Dermis microvascular lymphatic vessel endothelial cell (primary cell): ENCODE measurements around the gene NLGN2. TPM values are rescaled to one million over a fixed set of nuclear protein-coding genes. Genes with fewer than 3 reads are reported as not detected.
"Not testable (repeated sequence)": the region's sequence is repeated elsewhere in the genome, so short reads cannot be mapped to it uniquely, and the experiment has no call there.

Experiments used
- DNase-seq, 2 donors: peaks; one replicate each; pipeline versions ENCODE4 v3.0.0 to v3.0.0-alpha.2; 2010; ENCODE audit warnings: low read depth in 2 of 2
- total RNA-seq: library from RNA; depleted of rRNA; stranded (reverse); fragments of >200 nt; gene quantifications from 2 replicates; pipeline ENCODE4 v1.2.1, GENCODE V29; 2014

NLGN2 gene
- 1.4 and 3.0 TPM in 2 replicates for total RNA-seq

DNA sequence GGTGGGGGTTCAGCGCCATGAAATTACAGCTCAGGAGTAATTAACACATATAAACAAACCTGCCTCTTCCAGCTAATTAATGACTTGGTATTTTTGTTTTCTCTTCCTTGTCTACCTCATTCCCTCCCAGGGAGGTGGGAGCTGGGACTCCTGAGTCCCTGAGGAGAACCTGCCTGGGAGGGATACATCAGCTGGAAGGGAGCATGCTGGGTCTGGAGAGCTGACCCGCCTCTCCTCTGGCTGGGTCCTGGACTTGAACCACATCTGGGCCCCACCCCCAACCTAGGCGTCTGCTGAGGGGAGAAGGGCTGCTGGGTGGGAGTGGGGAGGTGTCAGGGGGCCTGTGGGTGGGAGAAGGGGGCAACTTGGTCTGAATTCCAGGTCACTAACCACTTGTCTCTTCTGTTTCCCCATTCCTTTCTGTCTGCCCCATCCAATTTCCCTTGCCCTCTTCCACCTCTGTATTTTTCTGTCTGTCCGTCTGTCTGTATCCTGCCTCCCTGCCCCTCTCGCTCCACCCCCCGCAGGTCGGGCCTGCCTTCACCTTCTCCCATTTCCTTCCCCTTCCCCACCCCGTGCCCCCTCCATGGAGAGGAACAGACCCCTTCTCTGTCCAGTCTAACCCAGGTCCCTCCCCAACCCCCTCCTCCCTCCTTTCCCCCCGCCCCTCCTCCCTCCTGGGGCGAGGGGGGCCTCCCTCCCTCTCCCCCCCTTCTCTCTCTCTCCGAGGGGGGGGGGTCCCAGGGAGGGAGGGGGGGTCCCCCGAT, at the start of gene NLGN2:
Gene NLGN2, plus strand, starts transcription at position 361 of the 767 bp plus-strand sequence. CDS start 411 bp downstream, outside the sequence.
- no peak for DNase-seq

DNA sequence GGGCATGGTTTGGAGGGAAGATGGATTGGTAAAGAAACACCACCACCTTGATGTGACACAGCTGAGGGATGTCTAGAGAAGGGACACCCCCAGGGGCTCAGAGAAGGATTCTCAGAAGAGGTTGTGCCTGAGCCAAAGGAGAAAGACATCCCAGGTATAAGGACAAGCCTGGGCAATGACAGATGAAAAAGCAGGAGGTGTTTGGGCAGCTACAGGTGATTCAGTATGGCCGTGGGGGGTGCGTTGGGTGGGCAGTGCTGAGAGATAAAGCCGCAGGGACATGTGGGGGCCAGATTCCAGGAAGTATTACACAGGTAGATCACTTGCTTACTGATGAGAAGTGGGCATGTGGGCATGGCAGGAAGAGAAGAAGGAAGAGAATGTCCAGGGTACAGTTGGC, 45.7 kb upstream of the NLGN2 start:
- no peak for DNase-seq

DNA sequence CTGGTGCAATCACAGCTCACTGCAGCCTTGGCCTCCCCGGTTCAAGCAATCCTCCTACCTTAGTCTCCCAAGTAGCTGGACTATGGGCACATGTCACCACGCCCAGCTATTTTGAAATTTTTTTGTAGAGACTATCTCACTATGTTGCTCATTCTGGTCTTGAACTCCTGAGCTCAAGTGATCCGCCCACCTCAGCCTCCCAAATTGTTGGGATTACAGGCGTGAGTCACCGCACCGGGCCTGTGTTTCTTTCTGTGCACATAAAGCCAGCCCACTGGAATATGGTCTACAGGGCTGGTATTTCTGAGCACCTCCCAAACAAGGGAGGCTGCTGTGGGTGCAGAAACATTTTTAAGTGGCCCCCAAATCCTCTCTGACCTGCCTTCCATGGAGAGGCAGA, 44.3 kb upstream of the NLGN2 start:
- DNase-seq, result no peak

DNA sequence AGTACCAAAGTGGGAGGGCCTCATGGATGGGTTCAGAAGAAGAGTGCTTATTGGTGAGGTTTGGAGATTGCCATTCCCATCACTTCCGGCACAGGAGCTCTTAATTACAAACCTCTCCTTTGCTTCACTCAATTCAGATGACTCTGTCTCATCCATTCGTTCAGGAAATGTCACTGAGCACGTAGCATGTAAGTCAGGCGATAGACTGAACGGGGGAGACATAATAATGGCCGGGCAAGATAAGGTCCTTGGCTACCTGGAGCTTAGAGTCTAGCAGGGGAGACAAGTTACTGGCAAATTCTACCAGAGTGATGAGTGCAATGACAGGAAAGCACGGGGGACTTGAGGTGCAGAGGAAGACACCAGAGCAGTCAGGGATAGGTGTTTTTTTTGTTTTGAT, 41.7 kb upstream of the NLGN2 start:
- DNase-seq, result not testable (repeated sequence)

DNA sequence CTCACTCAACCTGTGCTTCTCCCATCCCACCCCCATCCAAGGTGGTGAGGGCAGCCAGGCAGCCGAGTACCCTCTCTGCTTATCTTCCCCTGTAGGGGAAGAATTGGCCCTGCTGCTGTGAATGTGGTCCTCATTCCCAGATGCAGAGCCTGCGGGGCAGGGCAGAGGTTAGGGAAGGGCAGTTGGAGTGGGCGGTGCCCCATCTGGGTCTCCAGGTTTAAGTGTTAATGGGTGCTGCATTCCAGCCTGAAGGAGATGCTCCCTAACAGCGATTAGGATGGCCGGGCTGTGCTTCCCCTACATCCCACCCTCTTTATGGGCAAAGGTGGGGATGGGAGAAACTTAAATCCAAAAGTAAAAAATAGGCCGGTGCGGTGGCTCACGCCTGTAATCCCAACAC, 40.6 kb upstream of the NLGN2 start:
- DNase-seq, result no peak

DNA sequence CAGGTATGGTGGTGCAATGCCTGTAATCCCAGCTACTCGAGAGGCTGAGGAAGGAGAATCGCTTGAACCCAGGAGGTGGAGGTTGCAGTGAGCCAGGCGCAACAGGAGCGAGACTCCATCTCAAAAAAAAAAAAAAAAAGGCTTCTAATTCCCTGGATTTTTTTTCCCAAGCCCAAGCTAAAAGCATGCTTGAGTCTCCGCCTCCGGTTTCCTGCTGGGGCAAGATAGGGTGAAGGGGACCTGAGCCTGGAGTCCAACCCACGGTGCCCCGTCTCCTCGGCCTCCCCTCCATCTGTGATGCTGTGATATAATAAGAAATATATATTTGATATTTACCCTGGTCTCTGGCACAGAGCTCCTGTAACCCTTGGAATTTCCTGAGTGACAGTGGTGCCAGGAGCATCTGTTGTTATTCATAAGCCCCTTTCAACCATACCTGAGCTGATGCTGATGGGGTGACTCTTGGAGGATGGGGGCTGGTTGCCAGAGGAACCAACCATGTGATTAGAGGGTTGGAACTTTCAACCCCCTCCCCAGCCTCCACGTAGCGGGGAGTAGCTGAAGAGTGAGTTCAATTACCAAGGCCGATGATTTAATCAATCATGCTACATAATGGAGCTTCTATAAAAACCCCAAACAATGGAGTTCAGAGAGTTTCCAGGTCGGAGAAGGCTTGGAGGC, 39.6 kb upstream of the NLGN2 start:
- no peak for DNase-seq

DNA sequence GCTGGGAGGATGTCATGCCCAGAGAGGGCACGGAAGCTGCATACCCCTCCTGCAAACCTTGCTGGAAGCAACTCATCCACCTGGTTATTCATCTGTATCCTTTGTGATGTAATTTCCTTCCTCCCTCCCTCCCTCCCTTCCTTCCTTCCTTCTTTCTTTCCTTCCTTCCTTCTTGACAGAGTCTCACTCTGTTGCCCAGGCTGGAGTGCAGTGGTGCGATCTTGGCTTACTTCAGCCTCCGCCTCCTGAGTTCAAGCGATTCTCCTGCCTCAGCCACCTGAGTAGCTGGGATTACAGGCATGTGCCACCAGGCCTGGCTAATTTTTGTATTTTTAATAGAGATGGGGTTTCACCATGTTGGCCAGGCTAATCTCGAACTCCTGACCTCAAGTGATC, 39.0 kb upstream of the NLGN2 start:
- not testable (repeated sequence) for DNase-seq

DNA sequence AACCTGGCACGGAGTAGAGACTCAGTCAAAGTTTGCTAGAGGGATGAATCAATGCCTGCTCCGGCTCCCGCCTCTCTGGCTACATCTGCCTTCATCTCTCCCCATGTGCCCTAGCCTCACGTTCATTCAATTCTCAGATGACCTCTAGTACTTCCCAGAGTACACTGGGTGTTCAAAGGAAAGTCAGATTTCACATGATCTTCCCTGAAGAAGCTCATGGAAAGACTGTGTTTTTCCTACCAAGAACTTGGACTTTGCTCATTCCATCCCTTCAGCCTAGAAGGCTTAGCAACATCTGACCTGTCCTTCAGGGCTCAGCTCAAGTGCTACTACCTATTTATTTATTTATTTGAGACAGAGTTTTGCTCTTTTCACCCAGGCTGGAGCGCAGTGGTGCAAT, 37.8 kb upstream of the NLGN2 start:
- no peak for DNase-seq

DNA sequence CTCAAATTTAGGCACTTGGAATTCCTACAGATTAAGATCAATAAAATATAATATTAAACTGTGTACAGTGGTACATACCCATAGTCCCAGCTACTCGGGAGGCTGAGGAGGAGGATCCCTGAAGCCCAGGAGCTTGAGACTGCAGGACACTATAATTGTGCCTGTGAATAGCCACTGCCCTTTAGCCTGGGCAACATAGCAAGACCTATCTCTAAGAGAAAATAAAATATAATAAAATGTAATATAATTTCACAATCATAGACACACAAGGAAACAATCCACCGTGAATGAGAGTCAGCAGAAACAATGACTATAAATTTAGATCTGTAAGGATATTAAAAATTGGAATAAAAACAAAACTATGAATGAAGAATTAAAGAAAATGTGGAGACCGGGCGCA, 36.8 kb upstream of the NLGN2 start:
- DNase-seq, result no peak

DNA sequence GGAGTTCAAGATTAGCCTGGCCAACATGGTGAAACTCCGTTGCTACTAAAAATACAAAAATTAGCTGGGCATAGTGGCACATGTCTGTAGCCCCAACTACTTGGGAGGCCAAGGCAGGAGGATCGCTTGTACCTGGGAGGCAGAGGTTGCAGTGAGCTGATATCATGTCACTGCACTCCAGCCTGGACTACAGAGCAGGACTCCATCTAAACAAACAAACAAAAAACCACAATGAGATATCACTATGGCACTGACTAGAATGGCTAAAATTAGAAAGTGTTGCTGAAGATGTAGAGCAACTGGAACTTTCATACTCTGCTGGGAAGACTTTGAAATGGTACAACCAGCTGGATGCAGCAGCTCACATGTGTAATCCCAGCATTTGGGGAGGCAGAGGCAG, 33.3 kb upstream of the NLGN2 start:
- no peak for DNase-seq

DNA sequence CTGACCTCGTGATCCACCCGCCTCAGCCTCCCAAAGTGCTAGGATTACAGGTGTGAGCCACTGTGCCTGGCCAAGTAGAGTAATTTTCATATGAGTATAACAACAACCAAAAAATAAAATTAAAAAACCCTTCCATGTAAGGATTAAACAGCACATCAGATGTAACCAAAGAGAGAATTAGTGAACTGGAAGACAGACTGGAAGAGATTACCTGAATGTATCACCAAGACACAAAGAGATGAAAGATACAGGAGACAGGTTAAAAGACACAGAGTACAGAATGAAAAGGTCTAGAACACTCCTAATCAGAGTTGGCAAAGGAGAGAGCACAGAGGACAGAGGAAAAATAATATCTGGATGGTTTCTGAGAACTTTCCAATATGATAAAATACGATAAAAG, 28.5 kb upstream of the NLGN2 start:
- DNase-seq, result no peak

DNA sequence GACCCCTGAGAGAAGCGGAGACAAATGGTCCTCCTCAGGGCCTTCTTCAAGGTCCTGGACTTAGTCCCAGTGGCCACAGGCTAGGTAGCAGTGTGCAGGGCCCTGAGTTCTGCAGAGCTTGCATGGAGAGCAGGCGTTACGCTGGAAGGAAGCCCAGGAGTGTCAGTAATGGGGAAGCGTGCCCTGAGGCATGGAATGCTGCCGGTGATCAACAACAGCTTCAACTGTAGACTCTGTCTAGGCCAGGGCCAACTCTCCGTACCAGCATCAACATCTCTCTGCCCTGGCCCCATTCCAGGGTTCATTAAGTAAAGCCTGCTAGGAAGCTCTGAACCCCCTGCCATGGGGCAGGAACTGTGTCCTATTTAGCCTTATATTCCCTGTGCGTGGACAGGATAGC, 27.3 kb upstream of the NLGN2 start:
- no peak for DNase-seq

DNA sequence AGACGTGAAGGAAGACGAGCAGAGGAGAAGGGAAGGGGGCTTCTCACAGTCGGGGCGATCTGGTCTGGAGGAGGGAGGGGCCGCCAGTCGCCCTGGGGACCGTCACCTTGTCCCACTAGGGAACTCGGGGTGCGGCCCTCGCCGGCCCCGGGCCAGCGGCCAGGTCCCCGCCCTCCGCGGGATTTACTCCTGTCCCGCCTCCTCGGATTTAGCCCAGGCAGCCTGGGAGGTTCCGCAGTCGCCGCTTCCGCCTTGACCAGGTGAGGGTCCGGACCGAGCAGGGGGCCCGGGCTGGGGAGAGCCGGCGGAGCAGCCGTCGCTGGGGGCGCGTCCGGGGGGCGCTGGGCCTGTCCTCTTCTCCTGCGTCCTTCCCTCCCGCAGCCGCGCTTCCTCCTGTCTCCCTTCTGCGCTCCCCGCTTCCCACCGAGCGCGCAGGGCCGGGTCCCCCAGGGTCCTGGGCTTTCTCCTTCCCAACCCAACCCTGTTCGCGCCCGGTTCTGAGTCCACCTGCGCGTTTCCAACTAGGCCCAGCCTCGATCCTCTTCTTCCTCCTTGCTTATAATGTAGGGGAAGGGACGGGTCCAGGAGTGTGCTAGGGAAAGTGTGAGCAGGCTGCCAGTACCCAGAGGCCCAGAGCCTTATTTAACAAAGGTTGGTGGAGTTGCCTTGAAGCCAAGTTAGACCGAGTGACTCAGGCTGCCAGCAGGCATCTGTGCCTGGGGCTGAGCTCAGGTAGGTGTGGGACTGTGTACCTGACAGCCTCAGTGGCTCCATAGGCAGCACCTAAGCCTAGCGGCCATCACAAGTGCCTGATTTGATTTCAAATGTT, 26.6 kb upstream of the NLGN2 start, which contains the start of gene TNK1:
Gene TNK1, plus strand, starts transcription at position 235 of the 829 bp plus-strand sequence. CDS start 1,838 bp downstream, outside the sequence.
- no peak for DNase-seq

DNA sequence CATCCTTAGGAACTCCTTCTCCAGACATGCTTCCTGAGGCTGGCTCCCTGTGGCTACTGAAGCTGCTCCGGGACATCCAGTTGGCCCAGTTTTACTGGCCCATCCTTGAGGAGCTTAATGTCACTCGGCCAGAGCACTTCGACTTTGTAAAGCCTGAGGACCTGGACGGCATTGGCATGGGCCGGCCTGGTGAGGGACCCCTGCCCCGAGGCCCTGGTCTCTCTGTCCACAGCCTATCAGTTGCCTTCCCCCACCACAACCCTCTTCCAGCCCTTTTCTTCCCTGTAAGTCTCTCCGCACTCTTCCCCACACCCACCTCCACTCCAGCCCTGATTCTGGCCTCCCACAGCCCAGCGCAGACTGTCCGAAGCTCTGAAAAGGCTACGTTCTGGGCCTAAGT, 24.7 kb upstream of the NLGN2 start:
- no peak for DNase-seq

DNA sequence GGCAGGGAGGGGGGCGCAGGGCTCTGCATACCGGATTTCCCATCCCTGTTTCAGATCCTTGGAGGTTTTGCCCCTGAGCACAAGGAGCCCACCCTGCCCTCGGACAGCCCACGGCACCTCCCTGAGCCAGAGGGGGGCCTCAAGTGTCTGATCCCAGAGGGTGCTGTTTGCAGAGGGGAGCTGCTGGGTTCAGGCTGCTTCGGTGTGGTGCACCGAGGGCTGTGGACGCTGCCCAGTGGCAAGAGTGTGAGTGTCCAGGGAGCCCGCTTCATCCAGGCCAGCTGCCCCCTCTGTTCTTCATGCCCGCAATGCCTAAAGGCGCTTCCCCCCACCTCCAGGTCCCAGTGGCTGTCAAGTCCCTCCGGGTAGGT, 24.3 kb upstream of the NLGN2 start:
- DNase-seq, result no peak

DNA sequence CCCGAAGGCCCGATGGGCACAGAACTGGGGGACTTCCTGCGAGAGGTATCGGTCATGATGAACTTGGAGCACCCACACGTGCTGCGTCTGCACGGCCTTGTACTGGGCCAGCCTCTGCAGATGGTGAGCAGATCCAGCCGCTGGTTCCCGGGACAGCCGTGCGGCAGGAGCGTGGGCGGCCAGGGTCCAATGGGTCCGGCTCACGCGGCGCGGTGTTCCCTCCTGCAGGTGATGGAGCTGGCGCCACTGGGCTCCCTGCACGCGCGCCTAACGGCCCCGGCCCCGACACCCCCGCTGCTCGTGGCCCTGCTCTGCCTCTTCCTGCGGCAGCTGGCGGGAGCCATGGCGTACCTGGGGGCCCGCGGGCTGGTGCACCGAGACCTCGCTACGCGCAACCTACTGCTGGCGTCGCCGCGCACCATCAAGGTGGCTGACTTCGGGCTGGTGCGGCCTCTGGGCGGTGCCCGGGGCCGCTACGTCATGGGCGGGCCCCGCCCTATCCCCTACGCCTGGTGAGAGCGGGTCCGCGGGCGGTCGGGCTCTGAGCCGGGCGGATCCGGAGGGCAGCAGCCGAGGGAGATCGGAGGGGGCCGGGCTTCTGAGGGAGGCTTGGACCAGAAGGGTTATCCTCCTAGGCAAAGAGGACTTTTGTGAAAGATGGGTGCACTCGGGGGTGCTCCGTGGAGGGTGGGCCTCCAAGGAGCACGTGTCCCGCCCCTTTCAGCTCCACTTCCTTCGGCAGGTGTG, 23.7 kb upstream of the NLGN2 start:
- DNase-seq, result peak in 1 of 2 donors; percentile 44

DNA sequence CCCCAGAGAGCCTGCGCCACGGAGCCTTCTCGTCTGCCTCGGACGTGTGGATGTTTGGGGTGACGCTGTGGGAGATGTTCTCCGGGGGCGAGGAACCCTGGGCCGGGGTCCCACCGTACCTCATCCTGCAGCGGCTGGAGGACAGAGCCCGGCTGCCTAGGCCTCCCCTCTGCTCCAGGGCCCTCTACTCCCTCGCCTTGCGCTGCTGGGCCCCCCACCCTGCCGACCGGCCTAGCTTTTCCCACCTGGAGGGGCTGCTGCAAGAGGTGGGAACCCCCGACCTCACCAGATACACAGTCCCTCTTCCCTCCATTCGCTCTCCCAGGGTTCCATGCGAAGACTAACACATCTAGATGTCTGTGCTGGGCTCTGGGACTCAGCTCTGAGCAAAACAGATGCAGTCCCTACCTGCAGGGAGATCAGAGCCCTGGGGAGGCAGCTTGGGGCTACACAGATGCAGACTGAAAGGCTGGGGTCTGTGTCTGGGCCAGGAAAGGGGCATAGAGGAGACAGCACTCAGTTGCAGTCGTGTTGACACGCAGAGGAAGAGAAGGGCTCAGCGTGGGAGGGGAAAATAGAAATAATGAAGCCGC, 23.1 kb upstream of the NLGN2 start:
- no peak for DNase-seq

DNA sequence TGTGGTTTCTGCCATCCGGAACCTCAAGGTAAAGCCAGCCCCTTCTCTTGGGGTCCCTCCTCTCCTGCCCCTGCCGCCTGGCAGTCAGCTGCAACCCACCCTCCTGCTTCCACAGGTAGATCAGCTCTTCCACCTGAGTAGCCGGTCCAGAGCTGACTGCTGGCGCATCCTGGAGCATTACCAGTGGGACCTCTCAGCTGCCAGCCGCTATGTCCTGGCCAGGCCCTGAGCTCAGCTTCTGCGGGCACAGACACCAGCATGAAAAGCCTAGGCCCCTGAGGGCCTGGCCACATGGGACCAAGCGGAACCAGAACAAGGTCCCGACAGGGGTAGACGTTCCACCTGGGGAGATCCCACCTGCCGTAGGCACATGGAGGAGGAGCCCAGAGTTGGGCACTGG, 18.8 kb upstream of the NLGN2 start:
- DNase-seq, result no peak

DNA sequence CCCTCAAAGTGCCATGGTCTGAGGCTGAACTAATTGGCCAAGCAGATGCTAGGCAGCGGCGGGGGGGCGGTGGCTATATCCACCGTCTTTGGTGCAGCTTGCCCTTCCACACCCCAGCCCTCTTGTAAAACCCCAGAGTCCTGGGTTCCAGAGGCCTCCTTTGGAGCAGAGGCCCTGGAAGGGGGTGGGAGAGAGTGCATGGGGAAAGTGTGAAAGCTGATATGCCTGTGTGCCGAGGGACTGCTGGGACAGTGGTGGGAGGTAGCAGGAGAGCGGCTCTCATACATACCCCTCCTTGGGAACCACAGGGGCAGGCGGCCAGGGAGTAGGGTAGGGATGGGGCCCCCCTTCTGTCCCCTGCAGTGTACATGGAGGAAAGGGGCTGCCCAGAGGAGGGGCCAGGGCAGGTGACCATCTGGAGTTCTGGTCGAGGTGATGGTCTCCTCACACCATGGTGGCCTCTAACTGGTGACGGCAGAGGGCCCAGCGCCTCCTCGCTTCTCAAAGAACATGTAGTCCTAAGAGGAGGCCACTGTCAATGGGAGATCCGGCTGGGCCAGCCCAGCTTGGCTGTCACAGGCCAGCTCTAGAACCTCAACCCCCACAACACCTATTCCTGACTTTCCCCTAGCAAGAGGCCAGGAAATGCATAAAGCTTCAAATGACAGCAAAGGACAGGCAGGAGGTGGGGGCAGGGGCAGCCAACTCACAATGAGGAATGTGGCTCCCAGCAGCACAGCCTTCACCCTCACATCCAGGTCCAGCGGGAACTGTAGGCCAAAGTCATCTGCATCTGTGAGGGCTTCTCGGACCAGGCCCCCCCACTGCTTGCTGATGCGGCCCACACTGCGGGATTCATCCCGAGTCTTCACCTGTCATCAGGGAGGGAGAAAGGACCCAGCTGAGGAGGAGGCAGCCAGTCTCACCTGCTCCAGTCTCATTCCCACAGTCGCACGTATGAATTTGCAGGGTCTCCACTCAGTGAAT, 17.4 kb upstream of the NLGN2 start:
- DNase-seq, result no peak

DNA sequence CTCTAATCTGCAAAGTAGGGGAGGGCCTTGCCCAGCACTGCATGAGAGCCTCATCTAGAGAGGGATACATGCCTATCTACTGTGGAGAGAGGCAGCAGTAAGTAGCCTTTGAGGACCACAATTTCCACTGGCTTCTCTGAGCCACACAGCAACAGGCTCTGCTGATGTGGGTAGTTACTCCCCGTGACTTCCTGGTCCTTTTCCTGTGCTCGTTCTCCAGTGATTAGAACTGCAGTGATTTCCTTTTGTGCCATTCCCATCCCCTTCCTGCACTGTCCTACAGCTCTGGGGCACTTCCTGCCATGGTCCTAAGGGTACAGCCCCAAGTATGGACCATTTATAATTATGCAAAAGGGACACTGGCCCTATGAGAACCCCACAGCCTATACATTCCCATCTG, 16.3 kb upstream of the NLGN2 start:
- peak; percentile 40 to 43 for DNase-seq
